H1 (cell line): ENCODE measurements around the gene ANKRD27. TPM values are rescaled to one million over a fixed set of nuclear protein-coding genes. Genes with fewer than 3 reads are reported as not detected.

Experiments used
- CTCF ChIA-PET: fragments of 300-600 bp; sonication (Branson Sonifier 250); formaldehyde crosslinking; loops from one replicate; lab custom pipeline; 2021; ENCODE audit not compliant: partially characterized antibody; lab: Charles Lee
- POLR2A ChIA-PET: fragments of 300-600 bp; sonication (Branson Sonifier 250); formaldehyde crosslinking; loops from one replicate; lab custom pipeline; 2021; ENCODE audit warnings: inconsistent platforms; ENCODE audit not compliant: partially characterized antibody; lab: Charles Lee
- DNase-seq, 2 experiments: peaks; one replicate each; pipeline versions ENCODE4 v3.0.0 to v3.0.0-alpha.2; 2010 to 2022; ENCODE audit warnings: low spot score in 2 of 2, low read depth in 1 of 2, mixed read lengths in 1 of 2
- FAIRE-seq: peaks from 2 replicates; lab custom pipeline; 2011; peaks lifted over from hg19 to GRCh38; lab: Jason Lieb, UNC
- H2AFZ ChIP-seq: 2 replicates; pipeline ENCODE4 v1.8.1; 2012; ENCODE audit warnings: low read length, inconsistent platforms
- H2AK5ac ChIP-seq: 2 replicates; pipeline ENCODE4 v1.6.1; 2013; ENCODE audit warnings: low read depth, low read length
- H2BK120ac ChIP-seq: replicated peaks from 2 replicates; pipeline ENCODE3; 2013; ENCODE audit warnings: low read depth, low read length, inconsistent platforms
- H2BK12ac ChIP-seq: 2 replicates; pipeline ENCODE4 v1.6.1; 2013; ENCODE audit warnings: low read depth, low read length
- H2BK15ac ChIP-seq: 2 replicates; pipeline ENCODE4 v1.6.1; 2013; ENCODE audit warnings: low read length
- H2BK20ac ChIP-seq: 2 replicates; pipeline ENCODE4 v1.6.1; 2013; ENCODE audit warnings: low read length
- H2BK5ac ChIP-seq: 2 replicates; pipeline ENCODE4 v1.6.1; 2013; ENCODE audit warnings: low read depth, low read length
- H3K14ac ChIP-seq: 2 replicates; pipeline ENCODE4 v1.6.1; 2013; ENCODE audit warnings: inconsistent platforms; ENCODE audit not compliant: insufficient read length
- H3K18ac ChIP-seq: 2 replicates; pipeline ENCODE4 v1.6.1; 2013; ENCODE audit warnings: low read length; ENCODE audit errors: extremely low read depth
- H3K23ac ChIP-seq: 2 replicates; pipeline ENCODE4 v1.6.1; 2013; ENCODE audit warnings: inconsistent platforms; ENCODE audit not compliant: insufficient read length
- H3K23me2 ChIP-seq: 2 replicates; pipeline ENCODE4 v1.6.1; 2013; ENCODE audit warnings: low read depth, low read length
- H3K27ac ChIP-seq: 2 replicates; pipeline ENCODE4 v1.6.1; 2011; ENCODE audit warnings: low read depth, low read length, inconsistent platforms
- H3K27me3 ChIP-seq, 4 experiments: replicated peaks in 1 of 4; 1 replicate in 1 of 4; 2 replicates in 3 of 4; pipeline versions ENCODE4 v1.6.1 to v1.8.1; 2011 to 2013; ENCODE audit warnings: low read length in 3 of 4, mild to moderate bottlenecking in 3 of 4, inconsistent platforms in 2 of 4, mixed read lengths in 2 of 4, moderate library complexity in 1 of 4; ENCODE audit not compliant: control insufficient read depth in 3 of 4, insufficient read depth in 3 of 4; ENCODE audit errors: extremely low read depth in 1 of 4
- H3K36me3 ChIP-seq, 4 experiments: 2 replicates each; pipeline versions ENCODE4 v1.6.1 to v1.8.1; 2011 to 2013; ENCODE audit warnings: mild to moderate bottlenecking in 4 of 4, low read length in 3 of 4, moderate library complexity in 2 of 4, control low read depth in 1 of 4, inconsistent platforms in 1 of 4; ENCODE audit not compliant: insufficient read depth in 4 of 4, control insufficient read depth in 2 of 4
- H3K4ac ChIP-seq: replicated peaks from 2 replicates; pipeline ENCODE3; 2013; ENCODE audit warnings: low read length, low read depth, mixed read lengths, inconsistent platforms; ENCODE audit not compliant: insufficient read length
- H3K4me1 ChIP-seq, 4 experiments: replicated peaks in 1 of 4; 1 replicate in 1 of 4; 2 replicates in 3 of 4; pipeline versions ENCODE4 v1.6.1 to v1.8.1; 2011 to 2013; ENCODE audit warnings: low read length in 3 of 4, inconsistent platforms in 2 of 4, mixed read lengths in 1 of 4; ENCODE audit not compliant: insufficient read depth in 4 of 4, control insufficient read depth in 3 of 4
- H3K4me2 ChIP-seq, 2 experiments: 2 replicates each; pipeline versions ENCODE4 v1.6.1 to v1.8.1; 2011 to 2013; ENCODE audit warnings: low read depth in 2 of 2, low read length in 2 of 2, control low read depth in 1 of 2, inconsistent platforms in 1 of 2, mild to moderate bottlenecking in 1 of 2; ENCODE audit not compliant: insufficient read depth in 1 of 2
- H3K4me3 ChIP-seq, 4 experiments: fragments of 200-600, 300-600 bp in 1 of 4; sonication (generic), shearing (Covaris generic), sonication (Bioruptor Twin) in 1 of 4; 2 replicates each; pipeline versions ENCODE4 v1.5.1 to v1.8.1; 2011 to 2016; ENCODE audit warnings: low read length in 4 of 4, low read depth in 3 of 4, control low read depth in 2 of 4, inconsistent platforms in 2 of 4, mild to moderate bottlenecking in 2 of 4, mixed read lengths in 1 of 4, moderate library complexity in 1 of 4; ENCODE audit not compliant: insufficient read depth in 2 of 4; ENCODE audit errors: extremely low read depth in 1 of 4
- H3K56ac ChIP-seq: replicated peaks from 2 replicates; pipeline ENCODE3; 2013; ENCODE audit warnings: low read depth, mild to moderate bottlenecking, mixed read lengths, low read length, inconsistent platforms; ENCODE audit not compliant: insufficient read length
- H3K79me1 ChIP-seq: 2 replicates; pipeline ENCODE4 v1.6.1; 2013; ENCODE audit warnings: low read depth, low read length, control low read depth
- H3K79me2 ChIP-seq, 2 experiments: 2 replicates each; pipeline versions ENCODE4 v1.6.1 to v1.8.1; 2012 to 2013; ENCODE audit warnings: low read length in 2 of 2, mild to moderate bottlenecking in 2 of 2, inconsistent platforms in 1 of 2; ENCODE audit not compliant: insufficient read depth in 2 of 2, control insufficient read depth in 1 of 2
- H3K9ac ChIP-seq, 4 experiments: replicated peaks in 1 of 4; 1 replicate in 1 of 4; 2 replicates in 3 of 4; pipeline versions ENCODE4 v1.6.1 to v1.8.1; 2011 to 2013; ENCODE audit warnings: low read depth in 3 of 4, low read length in 3 of 4, control low read depth in 2 of 4, mild to moderate bottlenecking in 2 of 4, moderate library complexity in 2 of 4, inconsistent platforms in 1 of 4; ENCODE audit errors: extremely low read depth in 1 of 4
- H3K9me3 ChIP-seq, 2 experiments: 2 replicates each; pipeline versions ENCODE4 v1.6.1 to v1.8.1; 2012 to 2013; ENCODE audit warnings: mild to moderate bottlenecking in 2 of 2, moderate library complexity in 2 of 2, control low read depth in 1 of 2, inconsistent platforms in 1 of 2, low read depth in 1 of 2, low read length in 1 of 2, mixed read lengths in 1 of 2; ENCODE audit not compliant: insufficient read depth in 2 of 2
- H4K20me1 ChIP-seq, 2 experiments: replicated peaks in 1 of 2; 2 replicates each; pipeline versions ENCODE3 to v1.8.1; 2011 to 2013; ENCODE audit warnings: inconsistent platforms in 2 of 2, low read length in 2 of 2, mild to moderate bottlenecking in 1 of 2; ENCODE audit not compliant: insufficient read depth in 2 of 2, control insufficient read depth in 1 of 2
- H4K5ac ChIP-seq: 2 replicates; pipeline ENCODE4 v1.6.1; 2013; ENCODE audit warnings: low read length, low read depth, mixed read lengths, inconsistent platforms; ENCODE audit not compliant: insufficient read length
- H4K8ac ChIP-seq: 2 replicates; pipeline ENCODE4 v1.8.0; 2013; ENCODE audit warnings: mild to moderate bottlenecking, moderate library complexity, low read length, inconsistent platforms; ENCODE audit not compliant: insufficient read depth; ENCODE audit errors: extremely low read depth
- H4K91ac ChIP-seq: replicated peaks from 2 replicates; pipeline ENCODE3; 2013; ENCODE audit warnings: low read length, mixed read lengths, inconsistent platforms; ENCODE audit not compliant: insufficient read length
- ATF2 ChIP-seq: IDR thresholded peaks from 2 replicates; pipeline ENCODE4 v1.6.1; 2012; ENCODE audit warnings: low read length, inconsistent platforms
- CBX8 ChIP-seq: fragments of 300-800, 300-1000 bp; sonication (generic); IDR thresholded peaks from 2 replicates; pipeline ENCODE4 v1.7.1; 2016; ENCODE audit warnings: low read depth, low read length, borderline replicate concordance
- CHD2 ChIP-seq: IDR thresholded peaks from 2 replicates; pipeline ENCODE4 v1.6.1; 2012; ENCODE audit warnings: low read length, improper control_type of control experiment
- CTBP2 ChIP-seq: IDR thresholded peaks from 2 replicates; pipeline ENCODE4 v1.7.0; 2011; ENCODE audit warnings: borderline replicate concordance, mild to moderate bottlenecking, moderate library complexity, mixed read lengths, low read length; ENCODE audit not compliant: insufficient read depth, insufficient read length
- EGR1 ChIP-seq: IDR thresholded peaks from 2 replicates; pipeline ENCODE4 v1.6.1; 2011; ENCODE audit warnings: low read depth, low read length, borderline replicate concordance
- FOSL1 ChIP-seq: IDR thresholded peaks from 2 replicates; pipeline ENCODE4 v1.6.1; 2011; ENCODE audit warnings: mild to moderate bottlenecking, low read depth, low read length, moderate library complexity; ENCODE audit not compliant: insufficient read depth
- JUND ChIP-seq: IDR thresholded peaks from 2 replicates; pipeline ENCODE4 v1.6.1; 2011; ENCODE audit warnings: mild to moderate bottlenecking, improper control_type of control experiment, low read length
- POU5F1 ChIP-seq: IDR thresholded peaks from 2 replicates; pipeline ENCODE4 v1.6.1; 2011; ENCODE audit warnings: low read depth, mild to moderate bottlenecking, low read length, moderate library complexity
- RXRA ChIP-seq: IDR thresholded peaks from 2 replicates; pipeline ENCODE4 v1.6.1; 2011; ENCODE audit warnings: low read depth, mild to moderate bottlenecking, low read length, moderate library complexity; ENCODE audit not compliant: insufficient read depth
- WGBS, 2 experiments: shearing (Covaris generic) in 1 of 2; methylation state at CpG; one replicate each; pipeline versions ENCODE4 v1.1.6 to v1.1.7; 2013 to 2015; ENCODE audit warnings: low lambda C conversion rate in 2 of 2, mixed read lengths in 2 of 2, inconsistent platforms in 1 of 2, low coverage in 1 of 2, missing lambda C conversion rate in 1 of 2; ENCODE audit not compliant: insufficient replicate concordance in 2 of 2, insufficient coverage in 1 of 2, insufficient read length in 1 of 2; ENCODE audit errors: extremely low coverage in 1 of 2, missing lambda C conversion rate in 1 of 2; 5-methylcytosine and 5-hydroxymethylcytosine counted together
- polyA plus RNA-seq, 7 experiments: library from polyadenylated mRNA; depleted of rRNA in 3 of 7; stranded (reverse) in 5 of 7; unstranded in 2 of 7; fragments of >200 nt in 5 of 7; fragments of 200-250 nt in 2 of 7; gene quantifications; 1 replicate in 5 of 7; 2 replicates in 1 of 7; 4 replicates in 1 of 7; pipeline versions ENCODE4 v1.2.1 to v1.2.3, GENCODE V29; 2011 to 2013; ENCODE audit warnings: missing spikeins in 2 of 7, mixed read lengths in 2 of 7
- total RNA-seq: library from RNA; stranded (reverse); fragmentation: NEBNext Ultra II Directional; extraction: Animal tissue kit (Norgen Biotek cat#: 25700); gene quantifications from 2 replicates; pipeline ENCODE4 v1.2.1, GENCODE V29; 2021

The ANKRD27 gene
- total and polyA plus RNA-seq, 2 of the 8 experiments (the other 6 are each of a cell fraction or from before 2014, with no cell fraction given), result 27.9 to 55.7 TPM

- H3K79me1 ChIP-seq, result no peaks in the 10 kb centered on the region
- H3K9me3 ChIP-seq, result no peaks in the 10 kb centered on the region
- H4K20me1 ChIP-seq, result no peaks in the 10 kb centered on the region
- no peaks in the 10 kb centered on the region for H3K4me1 ChIP-seq
- H4K8ac ChIP-seq, result no peak overlapping the region
- POLR2A ChIA-PET, result no interaction called here
- H3K4ac ChIP-seq, result no peak overlapping the region
- no peaks in the 10 kb centered on the region for H3K27me3 ChIP-seq
- H2AK5ac ChIP-seq, result no peak overlapping the region
- H4K91ac ChIP-seq, result no peak overlapping the region
- FAIRE-seq, result no peak
- no peak overlapping the region for H2BK5ac ChIP-seq
- no peak overlapping the region for H2BK12ac ChIP-seq
- no peak overlapping the region for H3K4me3 ChIP-seq
- no peaks in the 10 kb centered on the region for H3K23me2 ChIP-seq
- no peaks in the 10 kb centered on the region for H3K79me2 ChIP-seq
- H2AFZ ChIP-seq, result no peak overlapping the region
- H3K9ac ChIP-seq, result no peak overlapping the region
- 92% methylated on average over 9 of the region's 9 CpGs; no CpG with 5 or more reads in 1 of the 2 experiments for WGBS, 2 experiments
- TF ChIP-seq ATF2, result no peak
- TF ChIP-seq RXRA, result no peak
- no peak for TF ChIP-seq FOSL1
- TF ChIP-seq POU5F1, result no peak
- no peak for TF ChIP-seq EGR1
- no peak for TF ChIP-seq CTBP2
- TF ChIP-seq CHD2, result no peak
- no peak for TF ChIP-seq CBX8
- TF ChIP-seq JUND, result no peak
- TF ChIP-seq, all 59 proteins: peak for 0
- H3K14ac ChIP-seq, result no peak overlapping the region
- no peak overlapping the region for H2BK120ac ChIP-seq
- H3K18ac ChIP-seq, result no peak overlapping the region
- no peak overlapping the region for H2BK20ac ChIP-seq
- no peak overlapping the region for H2BK15ac ChIP-seq
- H3K23ac ChIP-seq, result no peak overlapping the region
- no peak overlapping the region for H3K56ac ChIP-seq
- no peak for DNase-seq
- CTCF ChIA-PET, result interaction anchor here (0.7 to 1.2 kb wide), 4 partner anchors 9 to 1478 kb away, joined by 3 to 5 read pairs (median 4); no protein-coding TSS in a partner anchor
- no peak overlapping the region for H3K27ac ChIP-seq
- no peak overlapping the region for H3K4me2 ChIP-seq
- H3K36me3 ChIP-seq, result no peaks in the 10 kb centered on the region
- no peak overlapping the region for H4K5ac ChIP-seq
Observed at GRCh38 chr19:32563761-32564160, 111.2 kb downstream of the ANKRD27 start.
